NCI-H1105 (cell line): ENCODE data around the gene SRPK2.
"Not testable (repeated sequence)": the region's sequence is repeated elsewhere in the genome, so short reads cannot be mapped to it uniquely, and the experiment has no call there.

Source experiments
- DNase-seq: peaks from one replicate; lab custom pipeline; 2025; lab: John Stamatoyannopoulos, UW

SRPK2 gene

DNA sequence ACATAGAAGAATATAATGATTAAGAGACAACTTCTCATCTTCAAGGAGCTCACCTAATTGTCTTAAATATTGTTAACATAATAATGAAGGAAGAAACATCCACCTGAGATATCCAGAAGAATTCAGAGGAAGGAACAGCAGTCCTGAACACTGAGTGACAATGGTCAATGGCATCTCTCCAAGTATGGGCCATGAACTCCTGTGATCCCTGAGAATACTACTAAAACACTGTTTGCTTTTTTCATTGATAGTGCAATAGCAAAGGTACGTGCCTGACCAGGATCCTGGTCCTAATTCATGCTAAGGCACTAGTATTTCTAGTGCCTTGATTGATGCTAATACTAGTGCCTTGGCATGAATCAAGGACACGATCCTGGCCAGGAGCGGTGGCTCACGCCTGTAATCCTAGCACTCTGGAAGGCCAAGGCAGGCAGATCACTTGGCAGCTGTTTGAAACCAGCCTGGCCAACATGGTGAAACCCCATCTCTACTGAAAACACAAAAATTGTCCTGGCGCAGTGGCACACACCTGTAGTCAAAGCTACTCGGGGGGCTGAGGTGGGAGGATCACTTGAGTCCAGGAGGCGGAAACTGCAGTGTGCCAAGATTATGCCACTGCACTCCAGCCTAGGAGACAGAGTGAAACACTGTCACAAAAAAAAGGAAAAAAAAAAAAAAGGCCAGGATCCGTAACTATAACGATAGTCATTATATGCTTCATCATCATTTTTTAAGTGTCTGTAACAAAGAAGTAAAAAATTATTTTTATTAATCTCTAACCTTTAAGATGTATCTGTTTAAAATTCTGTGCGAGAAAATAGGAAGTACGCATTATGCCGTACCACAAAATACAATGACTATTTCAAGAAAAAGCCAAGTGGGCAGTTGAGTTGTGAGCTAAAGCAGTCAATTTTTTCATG, 49.1 kb downstream of the SRPK2 start:
- no peak for DNase-seq

DNA sequence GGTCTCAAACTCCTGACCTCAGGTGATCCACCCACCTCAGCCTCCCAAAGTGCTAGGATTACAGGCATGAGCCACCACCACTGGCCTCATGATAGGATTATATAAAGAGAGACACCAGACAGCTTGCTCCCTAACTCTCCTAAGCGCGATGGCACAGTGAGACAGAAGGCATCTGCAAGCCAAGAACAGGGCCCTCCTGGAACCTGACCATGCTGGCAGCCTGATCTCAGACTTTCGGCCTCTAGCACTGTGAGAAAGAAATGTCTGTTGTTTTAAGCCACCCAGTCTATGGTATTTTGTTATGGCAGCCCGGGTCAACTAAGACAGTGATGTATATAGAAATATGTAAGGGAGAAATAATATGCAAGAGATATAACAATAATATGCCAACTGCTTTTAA, 51.2 kb downstream of the SRPK2 start:
- DNase-seq, result no peak

DNA sequence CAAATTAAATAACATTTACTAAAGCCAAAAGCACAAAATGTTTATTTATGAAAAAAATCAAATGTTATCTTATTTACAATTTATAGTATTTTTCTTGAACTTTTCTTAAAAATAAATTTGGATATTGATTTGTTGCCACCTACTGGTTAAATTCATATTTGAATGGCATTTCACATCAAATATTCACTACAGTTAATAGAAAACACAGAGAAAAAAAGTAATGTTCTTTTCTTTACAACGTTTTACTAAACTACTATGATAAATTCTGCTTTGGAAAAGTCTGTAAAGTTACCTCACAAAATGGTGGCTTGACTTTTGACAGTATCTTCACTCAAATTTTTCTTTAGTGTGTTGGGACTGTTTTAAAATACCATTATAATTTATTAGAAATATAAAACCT, 52.7 kb downstream of the SRPK2 start:
- DNase-seq, result no peak

DNA sequence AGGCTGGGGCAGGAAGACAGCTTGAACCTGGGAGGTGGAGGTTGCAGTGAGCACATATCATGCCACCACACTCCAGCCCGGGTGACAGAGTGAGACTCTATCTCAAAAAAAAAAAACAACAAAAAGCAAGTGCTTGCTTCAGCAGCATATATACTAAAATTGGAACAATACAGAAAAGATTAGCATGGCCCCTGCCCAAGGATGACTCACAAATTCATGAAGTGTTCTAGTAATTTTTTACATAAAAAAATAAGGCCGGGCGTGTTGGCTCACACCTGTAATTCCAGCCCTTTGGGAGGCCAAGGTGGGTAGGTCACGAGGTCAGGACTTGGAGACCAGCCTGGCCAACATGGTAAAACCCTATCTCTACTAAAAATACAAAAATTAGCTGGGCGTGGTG, 56.1 kb downstream of the SRPK2 start:
- DNase-seq, result not testable (repeated sequence)

DNA sequence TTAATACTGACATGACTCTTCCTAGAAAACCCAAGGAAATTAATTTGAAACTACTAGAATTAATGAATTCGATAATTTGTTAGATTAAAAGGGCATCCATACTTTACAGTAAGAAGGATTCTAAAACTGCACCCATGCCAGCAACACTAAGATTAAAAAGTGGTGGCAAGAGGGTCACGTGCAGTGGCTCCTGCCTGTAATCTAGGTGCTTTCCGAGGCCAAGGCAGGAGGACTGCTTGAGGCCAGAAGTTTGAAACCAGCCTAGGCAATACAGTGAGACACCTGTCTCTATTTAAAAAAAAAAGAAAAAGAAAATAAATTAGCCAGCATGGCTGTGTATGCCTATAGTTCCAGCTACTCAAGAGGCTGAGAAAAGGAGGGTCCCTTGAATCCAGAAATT, 58.2 kb downstream of the SRPK2 start:
- no peak for DNase-seq

DNA sequence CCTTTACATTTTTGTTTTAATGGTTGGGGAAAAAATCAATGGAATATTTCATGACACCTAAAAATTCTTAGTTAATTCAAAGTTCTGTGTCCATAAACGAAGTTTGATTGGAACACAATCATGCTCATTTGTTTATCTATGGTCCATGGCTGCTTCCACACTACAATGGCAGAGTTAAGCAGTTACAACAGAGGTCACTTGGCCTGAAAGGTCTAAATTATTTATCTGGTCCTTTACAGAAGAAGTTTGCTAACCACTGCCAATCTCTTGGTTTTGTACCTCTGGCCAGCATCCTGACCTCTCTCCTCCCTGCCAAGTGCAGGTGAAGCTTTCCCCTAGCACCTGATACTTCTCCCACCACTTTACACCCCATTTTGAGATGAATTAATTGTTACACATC, 61.5 kb downstream of the SRPK2 start:
- no peak for DNase-seq

DNA sequence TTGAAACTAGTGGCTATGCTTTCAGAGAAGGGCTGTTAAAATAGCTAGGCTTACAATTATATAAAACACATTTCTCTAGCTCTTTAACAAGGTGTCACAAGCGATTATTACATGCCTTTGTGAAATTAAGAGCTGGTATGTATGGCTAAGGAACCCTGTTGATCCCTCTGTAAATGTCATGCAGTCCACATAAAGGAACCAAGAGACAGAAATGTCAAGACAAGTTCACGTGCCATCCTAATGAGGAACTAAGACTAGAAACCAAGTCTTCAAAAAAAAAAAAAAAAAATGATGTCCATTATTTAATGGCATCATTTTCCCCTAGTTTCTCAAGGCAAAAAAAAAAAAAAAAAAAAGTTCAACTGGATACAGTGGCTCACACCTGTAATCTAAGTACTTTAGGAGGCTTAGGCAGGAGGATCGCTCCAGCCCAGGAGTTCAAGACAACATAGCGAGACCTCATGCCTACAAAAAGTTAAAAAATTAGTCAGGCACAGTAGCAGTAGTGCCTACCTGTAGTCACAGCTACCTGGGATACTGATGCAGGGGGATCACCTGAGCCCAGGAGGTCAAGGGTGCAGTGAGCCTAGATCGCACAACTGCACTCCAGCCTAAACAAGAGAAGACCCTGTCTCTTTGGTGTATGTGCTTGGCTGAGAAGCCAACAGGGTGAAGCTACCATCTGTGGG, 63.4 kb downstream of the SRPK2 start:
- no peak for DNase-seq

DNA sequence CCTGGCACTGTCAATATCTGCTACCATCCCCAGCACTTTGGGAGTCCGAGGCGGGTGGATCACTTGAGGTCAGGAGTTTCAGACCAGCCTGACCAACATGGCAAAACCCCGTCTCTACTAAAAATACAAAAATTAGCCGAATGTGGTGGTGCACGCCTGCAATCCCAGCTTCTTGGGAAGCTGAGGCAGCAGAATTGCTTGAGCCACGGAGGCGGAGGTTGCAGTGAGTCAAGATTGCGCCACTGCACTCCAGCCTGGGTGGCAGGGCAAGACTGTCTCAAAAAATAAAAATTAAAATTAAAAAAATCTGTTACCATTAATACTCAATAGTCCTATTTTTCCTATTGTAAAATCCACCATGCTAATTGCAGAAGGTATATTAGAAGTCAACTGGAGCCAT, 64.1 kb downstream of the SRPK2 start:
- not testable (repeated sequence) for DNase-seq

DNA sequence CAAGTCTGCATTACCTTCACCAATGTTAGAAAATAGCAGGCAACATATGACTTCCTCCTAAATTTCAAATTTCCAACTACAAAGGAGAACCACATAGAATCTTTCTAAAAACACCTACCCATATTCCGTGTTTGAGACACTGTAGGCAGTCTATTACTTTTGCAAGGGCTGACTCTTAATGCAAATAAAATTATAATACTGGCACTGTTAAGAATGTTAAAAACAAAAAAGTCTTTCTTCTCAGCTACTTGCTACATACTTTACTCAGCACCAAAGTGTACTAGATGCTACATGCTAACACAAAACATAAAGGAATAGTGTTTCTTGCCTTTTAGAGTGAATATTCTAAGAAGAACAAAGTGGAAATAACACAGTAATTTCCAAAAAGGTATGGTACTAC, 65.4 kb downstream of the SRPK2 start:
- DNase-seq, result no peak

DNA sequence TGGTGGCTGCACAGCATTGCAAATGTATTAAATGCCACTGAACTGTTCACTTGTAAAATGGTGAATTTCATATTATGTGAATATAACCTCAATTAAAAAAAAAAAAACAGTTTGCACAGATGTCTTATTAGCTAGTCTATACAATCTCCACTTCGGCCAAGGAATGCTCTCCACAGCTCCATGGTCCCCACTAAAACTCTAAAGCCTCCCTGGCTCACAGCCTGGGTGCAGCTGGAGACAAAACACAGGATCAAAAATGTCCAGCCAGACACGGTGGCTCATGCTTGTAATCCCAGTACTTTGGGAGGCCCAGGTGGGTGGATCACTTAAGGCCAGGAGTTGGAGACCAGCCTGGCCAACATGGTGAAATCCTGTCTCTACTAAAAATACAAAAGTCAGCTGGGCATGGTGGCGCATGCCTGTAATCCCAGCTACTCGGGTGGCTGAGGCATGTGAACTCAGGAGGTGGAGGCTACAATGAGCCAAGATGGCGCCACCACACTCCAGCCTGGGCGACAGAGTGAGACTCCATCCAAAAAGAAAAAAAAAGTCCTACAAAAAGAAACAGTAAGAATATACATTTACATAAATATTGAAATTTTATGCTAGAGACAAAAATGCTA, 66.0 kb downstream of the SRPK2 start:
- no peak for DNase-seq

DNA sequence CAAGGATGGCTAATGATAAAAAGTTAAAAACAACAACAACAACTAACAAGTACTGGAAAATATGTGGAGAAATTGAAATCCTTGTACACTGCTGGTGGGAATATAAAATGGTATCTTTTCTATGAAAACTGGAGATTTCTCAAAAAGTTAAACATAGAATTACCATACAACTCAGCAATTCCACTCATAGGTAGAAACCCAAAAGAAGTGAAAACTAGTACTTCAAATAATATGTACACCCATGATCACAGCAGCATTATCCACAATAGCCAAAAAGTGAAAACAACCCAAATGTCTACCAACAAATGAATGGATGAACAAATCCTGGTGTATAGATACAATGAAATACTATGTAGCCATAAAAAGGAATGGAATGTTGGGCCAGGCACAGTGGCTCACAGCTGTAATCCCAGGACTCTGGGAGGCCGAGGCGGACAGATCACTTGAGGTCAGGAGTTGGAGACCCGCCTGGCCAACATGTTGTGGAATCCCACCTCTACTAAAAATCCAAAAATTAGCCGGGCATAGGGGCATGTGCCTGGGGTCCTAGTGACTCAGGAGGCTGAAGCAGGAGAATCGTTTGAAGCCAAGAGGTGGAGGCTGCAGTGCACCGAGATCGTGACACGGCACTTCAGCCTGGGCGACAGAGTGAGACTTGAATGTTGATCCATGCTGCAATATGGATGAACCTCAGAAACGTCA, 66.8 kb downstream of the SRPK2 start:
- no peak for DNase-seq

DNA sequence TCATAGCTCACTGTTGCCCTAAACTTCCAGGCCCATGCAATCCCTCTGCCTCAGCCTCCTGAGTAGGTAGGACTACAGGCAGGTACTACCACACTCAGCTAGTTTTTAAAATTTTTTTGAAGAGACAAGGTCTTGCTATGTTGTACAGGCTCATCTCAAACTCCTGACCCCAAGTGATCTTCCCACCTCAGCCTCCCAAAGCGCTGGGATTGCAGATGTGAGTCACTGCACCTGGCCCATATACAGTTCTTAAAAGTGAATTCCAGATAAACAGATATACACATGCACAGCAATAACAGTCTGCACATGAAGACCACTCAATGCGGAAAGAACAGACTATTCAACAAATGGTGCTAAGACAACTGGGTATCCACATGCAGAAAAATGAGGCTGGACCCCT, 67.8 kb downstream of the SRPK2 start:
- DNase-seq, result no peak

DNA sequence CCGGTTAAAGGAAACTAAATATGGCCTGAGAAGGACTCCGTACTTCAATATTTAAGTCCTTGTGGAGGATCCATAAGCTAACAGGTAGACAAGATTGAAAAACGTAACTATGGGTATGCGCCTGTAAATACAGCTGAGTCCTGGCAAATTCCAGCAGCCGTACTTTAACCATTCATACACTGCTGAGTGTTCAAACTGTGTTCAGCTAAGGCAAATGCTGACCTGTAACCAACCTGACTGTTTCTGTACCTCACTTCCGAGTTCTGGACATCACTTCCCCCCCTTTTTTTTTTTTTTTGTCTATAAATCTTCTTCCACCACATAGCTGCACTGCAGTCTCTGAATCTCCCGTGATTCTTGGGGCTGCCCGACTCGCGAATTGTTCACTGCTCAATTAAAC, 69.1 kb downstream of the SRPK2 start:
- no peak for DNase-seq

DNA sequence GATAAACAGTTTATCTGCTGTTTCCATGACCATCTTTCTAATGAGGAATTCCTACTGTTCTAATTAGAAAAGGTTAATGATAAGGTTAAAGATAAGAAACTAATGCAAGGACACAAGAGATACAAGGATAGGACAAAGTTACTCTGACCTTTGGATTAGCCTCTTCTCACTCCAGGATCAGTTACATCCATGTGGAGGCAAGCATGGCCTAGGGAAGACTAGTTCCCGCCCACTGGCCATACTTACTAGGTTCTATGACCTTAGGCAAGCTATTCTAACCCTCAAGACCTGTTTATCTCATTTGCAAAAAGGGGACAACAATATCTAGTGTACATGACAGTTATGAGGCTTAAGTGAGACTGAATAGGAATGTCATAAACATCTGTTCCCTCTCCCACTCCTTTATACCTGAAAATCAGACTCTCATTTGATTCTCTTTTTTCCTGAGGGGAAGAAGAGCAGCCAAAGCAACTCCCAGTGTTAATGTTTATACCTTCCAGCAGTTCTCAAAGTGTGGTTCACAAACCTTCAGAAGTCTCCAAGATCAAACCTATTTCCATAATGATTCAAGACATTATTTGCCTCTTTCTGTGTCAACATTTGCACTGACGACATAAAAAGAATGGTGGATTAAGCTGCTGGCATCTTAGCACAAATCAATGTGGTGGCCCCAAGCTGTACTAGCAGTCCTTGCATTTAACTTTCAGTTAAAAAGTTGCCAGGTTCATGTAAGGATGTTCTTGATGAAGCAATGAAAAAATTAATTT, 72.0 kb downstream of the SRPK2 start:
- DNase-seq, result no peak

DNA sequence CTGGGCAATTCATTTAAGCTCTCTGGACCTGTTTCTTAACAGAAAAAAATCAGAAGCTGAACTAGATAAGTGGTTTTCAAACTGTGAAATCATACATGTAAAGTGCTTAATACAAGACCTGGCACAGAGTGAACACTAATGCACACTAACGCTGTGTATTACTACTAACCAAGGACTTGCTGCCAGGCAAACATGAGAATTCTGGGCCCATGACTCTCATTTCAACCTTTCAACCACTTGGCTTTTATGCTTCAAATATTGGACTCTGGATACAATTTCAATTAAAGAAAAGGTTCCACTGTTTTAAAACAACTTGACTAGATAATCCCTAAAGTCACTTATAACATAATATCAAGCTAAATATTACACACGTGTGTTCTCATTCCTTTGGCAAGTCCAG, 73.4 kb downstream of the SRPK2 start:
- DNase-seq, result no peak

DNA sequence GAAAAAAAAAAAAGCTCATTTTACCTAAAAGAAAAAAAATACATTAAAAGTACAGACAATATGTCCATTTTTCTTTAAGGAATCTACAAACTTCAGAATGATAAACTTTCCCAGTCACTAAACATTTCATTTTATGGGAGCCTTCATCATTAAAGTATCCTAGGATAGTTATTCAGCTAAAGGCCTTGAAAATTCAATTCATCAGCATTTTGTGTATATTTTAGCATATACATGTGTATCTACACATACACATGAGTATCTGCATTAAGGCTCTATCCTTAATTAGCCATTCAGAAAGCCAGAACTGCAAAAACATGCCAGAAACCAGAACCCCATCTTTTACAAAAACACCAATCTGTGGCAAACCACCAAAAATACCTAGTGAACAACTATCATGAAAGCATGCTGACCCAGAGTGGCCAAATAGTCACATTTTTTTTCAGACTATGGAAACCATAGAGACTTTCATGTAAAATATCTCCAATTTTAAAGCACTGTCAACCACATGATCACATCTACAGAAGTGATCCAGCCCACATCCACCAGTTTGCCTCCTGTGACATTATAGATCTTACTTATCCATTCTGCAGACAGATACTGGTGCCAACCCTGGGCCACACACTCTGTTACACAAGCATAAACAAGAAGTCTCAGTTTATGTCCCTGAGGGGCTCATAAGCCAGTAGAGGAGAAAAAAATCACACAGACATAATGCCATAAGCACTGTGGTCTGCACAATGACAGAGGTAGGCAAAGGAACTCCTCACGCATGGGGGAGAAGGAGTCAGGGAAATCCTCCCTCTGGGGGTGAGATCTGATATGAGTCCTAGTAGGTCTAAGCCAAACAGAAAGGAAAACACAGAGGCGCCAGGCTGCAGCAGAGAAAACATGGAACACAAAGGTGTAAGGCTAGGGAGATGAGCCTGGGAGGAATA, 79.2 kb downstream of the SRPK2 start:
- no peak for DNase-seq

DNA sequence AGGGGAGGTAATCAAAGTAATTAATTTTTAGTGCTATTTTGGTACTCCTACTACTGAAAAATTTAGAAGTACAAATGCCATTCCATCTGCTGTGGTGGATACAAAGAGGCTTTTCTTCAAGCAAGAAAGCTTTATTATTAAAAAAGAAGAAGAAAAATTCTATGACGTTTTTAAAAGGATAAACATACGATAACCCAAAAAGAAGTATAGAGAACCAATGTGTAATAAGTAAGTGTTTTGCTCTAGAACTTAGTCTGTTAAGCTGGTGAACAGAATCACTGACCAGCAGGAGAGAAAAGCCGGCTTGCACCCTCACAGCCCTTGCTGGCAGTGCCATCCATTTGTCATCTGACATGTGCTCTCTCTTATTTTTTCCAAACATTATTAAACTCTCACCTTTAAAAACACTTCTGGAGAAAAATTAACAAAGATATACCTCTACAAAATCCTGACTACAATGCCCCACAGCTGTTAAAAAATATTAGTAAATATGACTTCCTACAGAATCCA, 81.5 kb downstream of the SRPK2 start:
- DNase-seq, result no peak

DNA sequence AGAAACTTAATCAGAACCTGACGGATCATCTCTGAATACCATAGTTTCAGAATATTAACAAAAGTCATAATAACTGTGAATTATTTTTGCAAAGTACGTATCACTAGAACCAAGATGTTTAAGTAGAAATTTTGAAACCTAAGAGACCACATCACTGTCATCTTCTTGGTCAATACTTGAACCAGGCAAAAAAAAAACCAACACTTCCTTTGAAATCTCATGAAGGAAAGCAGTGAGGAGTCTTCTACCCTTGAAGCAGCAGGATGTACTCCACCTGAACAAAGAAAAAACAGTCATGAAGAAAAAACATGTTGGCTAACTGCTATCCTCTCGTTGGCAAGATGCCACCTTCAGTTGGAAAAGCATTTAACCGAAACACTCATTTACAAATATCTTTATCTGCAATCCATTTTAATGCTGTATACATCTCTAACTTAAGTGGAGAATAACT, 82.4 kb downstream of the SRPK2 start:
- DNase-seq, result peak; percentile 59

DNA sequence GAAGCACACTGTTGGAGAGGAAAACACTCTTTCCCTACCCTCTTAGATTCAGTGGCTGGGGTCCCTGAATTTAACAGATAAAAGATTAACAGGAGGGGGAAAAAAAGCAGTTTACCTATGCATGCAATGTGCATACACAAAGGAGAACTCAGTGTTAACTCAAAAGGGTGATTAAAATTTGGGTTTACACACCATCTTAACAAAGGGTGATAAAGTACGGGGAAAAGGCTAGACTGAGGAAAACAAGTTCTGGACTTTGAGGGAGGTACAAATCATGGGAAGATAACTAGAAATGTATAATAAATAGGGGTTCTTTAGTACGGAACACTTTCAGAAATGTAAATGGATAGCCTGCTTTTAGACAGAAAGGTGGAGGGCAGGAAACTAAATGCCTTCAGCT, 83.1 kb downstream of the SRPK2 start:
- no peak for DNase-seq
